Nephron progenitor cell (in vitro differentiated cells): ENCODE measurements around the gene CTNNBIP1.
"Not testable (repeated sequence)": the region's sequence is repeated elsewhere in the genome, so short reads cannot be mapped to it uniquely, and the experiment has no call there.

Source experiments
- DNase-seq: peaks from one replicate; pipeline ENCODE4 v3.0.0; 2021
- H3K27ac Mint-ChIP-seq: 2 replicates; pipeline ENCODE4 v1.8.0; 2021; ENCODE audit warnings: mild to moderate bottlenecking, moderate library complexity, mixed read lengths
- H3K27me3 Mint-ChIP-seq: 2 replicates; pipeline ENCODE4 v1.8.0; 2021; ENCODE audit warnings: mild to moderate bottlenecking, low read depth, mixed read lengths; ENCODE audit not compliant: poor library complexity
- H3K36me3 Mint-ChIP-seq: 2 replicates; pipeline ENCODE4 v1.8.0; 2021; ENCODE audit warnings: low read depth, mixed read lengths
- H3K4me1 Mint-ChIP-seq: 2 replicates; pipeline ENCODE4 v1.8.0; 2021; ENCODE audit warnings: mixed read lengths
- H3K4me3 Mint-ChIP-seq: 2 replicates; pipeline ENCODE4 v1.8.0; 2021; ENCODE audit warnings: mild to moderate bottlenecking, moderate library complexity, mixed read lengths
- H3K9me3 Mint-ChIP-seq: 2 replicates; pipeline ENCODE4 v1.8.0; 2021; ENCODE audit warnings: mild to moderate bottlenecking, moderate library complexity, mixed read lengths
- CTCF ChIP-seq: fragments of 200-600 bp; sonication (generic); IDR thresholded peaks from 2 replicates; pipeline ENCODE4 v1.5.0; 2021; ENCODE audit warnings: antibody characterized with exemption

The CTNNBIP1 gene

GRCh38 chr1:9929431-9930385, 19.6 kb upstream of the CTNNBIP1 start:
- Mint-ChIP-seq H3K4me3 (no peak overlapping the region), H3K4me1 (peaks cover 28% of the 10 kb centered on the region), H3K27me3 (no peaks in the 10 kb centered on the region), H3K9me3 (no peaks in the 10 kb centered on the region), H3K27ac (peak overlapping the region; percentile 61), H3K36me3 (peaks cover 50% of the 10 kb centered on the region)
- DNase-seq: no peak
- TF ChIP-seq CTCF: no peak

GRCh38 chr1:9927259-9927658, 17.2 kb upstream of the CTNNBIP1 start:
- DNase-seq: no peak
- Mint-ChIP-seq H3K27ac (no peak overlapping the region), H3K36me3 (peaks cover 35% of the 10 kb centered on the region), H3K4me3 (no peak overlapping the region), H3K4me1 (peaks cover 39% of the 10 kb centered on the region), H3K9me3 (no peaks in the 10 kb centered on the region), H3K27me3 (peaks cover under 1% of the 10 kb centered on the region)
- TF ChIP-seq CTCF: no peak

- peaks cover 38% of the 10 kb centered on the region for H3K4me1 Mint-ChIP-seq
- no peaks in the 10 kb centered on the region for H3K9me3 Mint-ChIP-seq
- H3K27me3 Mint-ChIP-seq: peaks cover 3% of the 10 kb centered on the region
- DNase-seq: no peak
- no peak for TF ChIP-seq CTCF
- no peak overlapping the region for H3K27ac Mint-ChIP-seq
- H3K36me3 Mint-ChIP-seq: peaks cover 6% of the 10 kb centered on the region
- H3K4me3 Mint-ChIP-seq: no peak overlapping the region
Measured at GRCh38 chr1:9922342-9922741, 12.3 kb upstream of the CTNNBIP1 start.

- peaks cover 3% of the 10 kb centered on the region for H3K27me3 Mint-ChIP-seq
- no peak overlapping the region for H3K4me3 Mint-ChIP-seq
- peak overlapping the region; percentile 89 for H3K27ac Mint-ChIP-seq
- no peaks in the 10 kb centered on the region for H3K9me3 Mint-ChIP-seq
- no peak for DNase-seq
- H3K4me1 Mint-ChIP-seq: peaks cover 25% of the 10 kb centered on the region
- no peaks in the 10 kb centered on the region for H3K36me3 Mint-ChIP-seq
- no peak for TF ChIP-seq CTCF
Measured at GRCh38 chr1:9920606-9921005, 10.5 kb upstream of the CTNNBIP1 start.

- Mint-ChIP-seq H3K36me3 (no peaks in the 10 kb centered on the region), H3K27ac (no peak overlapping the region), H3K4me1 (peaks cover 25% of the 10 kb centered on the region), H3K4me3 (no peak overlapping the region), H3K27me3 (peaks cover 8% of the 10 kb centered on the region), H3K9me3 (no peaks in the 10 kb centered on the region)
- TF ChIP-seq CTCF: no peak
- DNase-seq: no peak
Measured at GRCh38 chr1:9917901-9918300, 7.8 kb upstream of the CTNNBIP1 start.

GRCh38 chr1:9917495-9917894, 7.4 kb upstream of the CTNNBIP1 start:
- DNase-seq, H3K27ac Mint-ChIP-seq, H3K9me3 Mint-ChIP-seq, H3K27me3 Mint-ChIP-seq, H3K4me3 Mint-ChIP-seq, H3K36me3 Mint-ChIP-seq: not testable (repeated sequence)
- peaks cover 25% of the 10 kb centered on the region for H3K4me1 Mint-ChIP-seq
